Astrocyte (in vitro differentiated cells and primary cell): ENCODE data around the gene TRAF7.

ENCODE experiments used
- CTCF ChIP-seq: IDR thresholded peaks from 2 replicates; pipeline ENCODE4 v1.5.1; 2011; ENCODE audit warnings: low read depth, mild to moderate bottlenecking, inconsistent platforms, low read length, moderate library complexity; ENCODE audit not compliant: insufficient read depth
- EZH2 ChIP-seq: IDR thresholded peaks from 2 replicates; pipeline ENCODE4 v1.6.1; 2012; ENCODE audit warnings: mild to moderate bottlenecking, low read length, inconsistent platforms; ENCODE audit not compliant: insufficient read depth

DNA sequence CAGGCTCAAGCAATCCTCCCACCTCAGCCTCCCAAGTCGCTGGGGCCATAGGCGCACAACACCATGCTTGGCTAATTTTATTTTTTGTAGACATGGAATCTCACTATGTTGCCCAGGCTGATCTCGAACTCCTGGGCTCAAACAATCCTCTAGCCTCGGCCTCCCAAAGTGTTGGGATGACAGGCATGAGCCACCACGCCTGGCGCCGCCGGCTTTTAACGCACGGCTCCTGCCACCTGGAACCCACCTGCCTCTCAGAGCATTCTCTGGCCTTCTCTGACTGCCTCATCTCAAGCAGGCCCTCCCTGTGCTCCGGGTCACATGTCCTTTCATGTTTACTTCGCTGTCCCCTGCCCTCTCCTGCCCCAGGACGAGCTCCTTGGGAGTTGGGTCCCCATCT, 30.5 kb downstream of the TRAF7 start:
- TF ChIP-seq CTCF, result no peak
- no peak for TF ChIP-seq EZH2
